Ishikawa (cell line): Measurements from ENCODE around the gene FBP1.

ENCODE experiments used
- CEBPB ChIP-seq: IDR thresholded peaks from 2 replicates; pipeline ENCODE4 v1.6.1; 2012
- CREB1 ChIP-seq: IDR thresholded peaks from 2 replicates; pipeline ENCODE4 v1.6.1; 2012; ENCODE audit warnings: low read depth
- EGR1 ChIP-seq: IDR thresholded peaks from 2 replicates; pipeline ENCODE4 v1.6.1; 2012
- EP300 ChIP-seq: IDR thresholded peaks from 2 replicates; pipeline ENCODE4 v1.6.1; 2012; ENCODE audit warnings: borderline replicate concordance
- FOXM1 ChIP-seq: IDR thresholded peaks from 2 replicates; pipeline ENCODE4 v1.6.1; 2012; ENCODE audit warnings: low read depth, borderline replicate concordance
- MAX ChIP-seq: IDR thresholded peaks from 2 replicates; pipeline ENCODE4 v1.6.1; 2012
- NFIC ChIP-seq: IDR thresholded peaks from 2 replicates; pipeline ENCODE4 v1.6.1; 2012
- RAD21 ChIP-seq: IDR thresholded peaks from 2 replicates; pipeline ENCODE4 v1.6.1; 2012; ENCODE audit warnings: low read depth
- TAF1 ChIP-seq: IDR thresholded peaks from 2 replicates; pipeline ENCODE4 v1.6.1; 2012; ENCODE audit warnings: low read depth, mild to moderate bottlenecking
- TCF12 ChIP-seq: IDR thresholded peaks from 2 replicates; pipeline ENCODE4 v1.6.1; 2012; ENCODE audit warnings: low read depth
- TEAD4 ChIP-seq: IDR thresholded peaks from 2 replicates; pipeline ENCODE4 v1.6.1; 2012
- ZBTB7A ChIP-seq: IDR thresholded peaks from 2 replicates; pipeline ENCODE4 v1.6.1; 2012; ENCODE audit warnings: low read depth
- TF ChIP-seq, protein P1 (sequence below): IDR thresholded peaks from 2 replicates; pipeline ENCODE4 v1.6.1; 2012

- TF ChIP-seq EGR1 (no peak), TAF1 (no peak), CREB1 (no peak), RAD21 (no peak), TCF12 (no peak), MAX (no peak), CEBPB (no peak), TEAD4 (no peak), EP300 (no peak), ZBTB7A (no peak), FOXM1 (no peak), NFIC (no peak)
- TF ChIP-seq, protein P1, sequence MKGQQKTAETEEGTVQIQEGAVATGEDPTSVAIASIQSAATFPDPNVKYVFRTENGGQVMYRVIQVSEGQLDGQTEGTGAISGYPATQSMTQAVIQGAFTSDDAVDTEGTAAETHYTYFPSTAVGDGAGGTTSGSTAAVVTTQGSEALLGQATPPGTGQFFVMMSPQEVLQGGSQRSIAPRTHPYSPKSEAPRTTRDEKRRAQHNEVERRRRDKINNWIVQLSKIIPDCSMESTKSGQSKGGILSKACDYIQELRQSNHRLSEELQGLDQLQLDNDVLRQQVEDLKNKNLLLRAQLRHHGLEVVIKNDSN, result no peak
Observed at GRCh38 chr9:94676446-94677131, 37.3 kb upstream of the FBP1 start.
